Left forelimb (tissue), 1 donor: ENCODE data around the gene ANKS1B.
"Not testable (repeated sequence)": the region's sequence is repeated elsewhere in the genome, so short reads cannot be mapped to it uniquely, and the experiment has no call there.

Experiments used
- DNase-seq: peaks from one replicate; pipeline ENCODE4 v3.0.0-alpha.2; 2018; ENCODE audit warnings: low spot score

ANKS1B gene

DNA sequence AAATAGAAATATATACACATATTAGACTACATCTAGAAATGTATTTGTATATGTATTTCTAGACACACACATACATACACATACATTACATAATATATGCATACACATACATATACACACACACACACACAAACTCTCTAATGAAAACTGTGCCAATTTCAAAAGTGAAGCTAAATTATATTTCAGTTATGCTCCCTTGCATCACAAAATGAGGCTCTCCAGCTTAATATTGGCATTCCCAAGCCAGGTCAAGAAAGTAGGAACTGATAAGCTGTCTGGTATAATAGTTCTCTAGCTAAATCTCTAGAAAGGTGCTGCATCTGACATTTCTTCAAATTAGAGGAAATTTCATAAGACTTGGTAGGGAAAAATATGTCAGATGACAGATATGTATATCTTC lies 280.3 kb downstream of the ANKS1B start:
- DNase-seq = no peak

DNA sequence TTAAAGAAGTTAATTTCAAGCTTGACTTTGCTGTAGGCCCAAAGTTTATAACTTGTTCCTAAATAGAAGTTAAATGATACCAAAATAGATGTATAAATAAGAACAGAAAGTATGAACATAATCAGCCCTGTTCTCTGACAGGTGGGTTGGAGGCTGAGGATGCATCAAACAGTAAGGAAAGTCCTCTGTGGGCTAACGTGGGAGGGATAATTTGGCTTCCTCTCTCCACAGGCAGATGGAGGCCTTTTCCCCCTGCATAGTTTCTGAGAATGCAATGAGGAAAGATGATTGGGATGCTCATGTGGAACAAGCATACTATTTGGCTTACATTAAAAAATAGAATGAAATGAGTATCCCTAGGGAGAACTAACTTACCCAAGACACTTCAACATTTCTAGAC lies 280.7 kb downstream of the ANKS1B start:
- no peak for DNase-seq

GRCh38 chr12:99700032-99700431 lies 284.7 kb downstream of the ANKS1B start:
- no peak for DNase-seq

- DNase-seq = no peak
Observed at GRCh38 chr12:99695050-99695449, 289.7 kb downstream of the ANKS1B start.

- DNase-seq = no peak
Observed at GRCh38 chr12:99686142-99686541, 298.6 kb downstream of the ANKS1B start.

GRCh38 chr12:99680276-99680675 lies 304.5 kb downstream of the ANKS1B start:
- no peak for DNase-seq

DNA sequence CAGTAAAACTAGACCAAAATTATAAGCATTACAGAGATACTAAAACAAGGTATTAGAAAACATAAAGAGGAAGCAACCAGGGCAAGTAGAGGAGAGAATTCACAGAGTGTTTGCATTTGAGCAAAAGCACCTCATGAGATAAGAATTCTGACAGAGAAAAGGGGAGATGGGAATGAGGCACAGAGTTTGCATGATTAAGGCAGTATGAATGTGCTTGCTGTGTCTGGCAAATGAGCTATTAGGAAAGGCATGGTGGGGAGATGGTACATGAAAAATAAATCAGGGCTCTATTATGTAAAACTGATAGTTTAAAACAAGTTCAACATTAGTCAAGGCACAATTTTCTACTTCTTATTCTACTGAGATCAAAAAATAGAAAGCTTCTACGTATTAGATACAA lies 314.1 kb downstream of the ANKS1B start:
- no peak for DNase-seq

DNA sequence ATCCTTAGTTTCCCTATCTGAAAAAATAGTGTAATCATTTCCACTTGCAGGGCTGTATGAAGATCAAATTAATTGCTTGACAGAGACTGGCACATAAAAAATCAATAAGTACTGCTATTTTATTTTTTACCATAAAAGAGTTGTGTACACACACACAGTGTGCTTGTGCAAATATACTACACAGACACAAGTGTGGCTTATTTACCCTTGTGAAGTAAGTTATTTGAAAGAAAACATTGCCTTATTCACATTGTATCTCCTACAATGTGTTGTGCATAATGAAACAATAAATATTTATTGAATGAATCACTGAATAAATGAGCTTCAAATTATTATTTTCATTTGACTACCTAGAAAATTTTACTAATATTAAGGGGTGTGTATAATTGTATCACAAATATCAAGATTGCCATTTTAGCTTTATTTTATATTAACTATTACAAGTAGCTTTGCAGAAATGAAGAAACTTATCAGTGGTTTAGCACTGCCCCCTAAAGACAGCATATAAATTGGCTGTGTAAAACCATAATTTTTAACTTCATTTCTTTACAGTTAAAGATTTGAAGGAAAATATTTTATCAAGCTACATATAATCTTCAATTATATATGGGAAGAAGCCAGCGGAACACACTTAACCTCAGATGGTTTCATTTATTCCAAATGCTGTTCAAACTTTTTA lies 325.9 kb downstream of the ANKS1B start:
- no peak for DNase-seq

GRCh38 chr12:99649551-99649950 lies 335.2 kb downstream of the ANKS1B start:
- DNase-seq = no peak

DNA sequence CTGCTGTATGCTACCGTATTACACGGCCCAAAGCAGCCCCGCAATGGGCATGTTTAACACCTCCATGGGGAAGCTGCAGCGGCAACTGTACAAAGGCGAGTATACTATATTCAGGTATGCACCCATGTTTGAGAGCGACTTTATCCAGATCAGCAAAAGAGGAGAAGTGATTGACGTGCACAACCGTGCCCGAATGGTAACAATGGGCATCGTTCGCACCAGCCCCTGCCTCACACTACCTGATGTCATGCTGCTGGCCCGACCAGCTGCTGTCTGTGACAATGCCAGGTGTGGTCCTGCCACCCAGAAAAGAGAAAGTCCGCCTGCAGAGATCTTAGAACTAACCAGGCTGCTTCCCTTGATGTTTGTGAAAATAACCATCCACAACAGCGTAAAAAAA lies 336.6 kb downstream of the ANKS1B start:
- no peak for DNase-seq

GRCh38 chr12:99647453-99647852 lies 337.3 kb downstream of the ANKS1B start, which contains the start of gene GARIN6:
GARIN6 (plus strand) TSS chr12:99647753; CDS start chr12:99648175, 422 bp downstream.
- DNase-seq = no peak

DNA sequence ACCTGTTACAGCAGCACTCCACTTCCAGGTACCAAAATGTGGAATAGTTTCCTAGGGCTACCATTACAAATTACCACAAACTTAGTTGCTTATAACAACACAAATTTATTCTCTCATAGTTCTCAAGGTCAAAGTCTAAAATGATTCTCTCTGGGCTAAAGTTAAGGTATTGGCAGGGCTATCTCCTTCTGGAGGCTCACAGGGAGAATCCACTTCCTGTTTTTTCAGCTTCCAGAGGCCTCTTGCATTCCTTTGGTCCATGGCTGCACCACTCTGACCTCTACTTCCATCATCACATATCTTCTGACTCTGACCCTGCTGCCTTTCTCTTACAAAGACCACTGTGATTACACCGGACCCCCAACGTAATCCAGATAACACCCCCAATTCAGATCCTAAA lies 340.1 kb downstream of the ANKS1B start:
- DNase-seq = no peak

- no peak for DNase-seq
Observed at GRCh38 chr12:99627459-99627858, 357.3 kb downstream of the ANKS1B start.

GRCh38 chr12:99624591-99624990 lies 360.1 kb downstream of the ANKS1B start:
- not testable (repeated sequence) for DNase-seq

DNA sequence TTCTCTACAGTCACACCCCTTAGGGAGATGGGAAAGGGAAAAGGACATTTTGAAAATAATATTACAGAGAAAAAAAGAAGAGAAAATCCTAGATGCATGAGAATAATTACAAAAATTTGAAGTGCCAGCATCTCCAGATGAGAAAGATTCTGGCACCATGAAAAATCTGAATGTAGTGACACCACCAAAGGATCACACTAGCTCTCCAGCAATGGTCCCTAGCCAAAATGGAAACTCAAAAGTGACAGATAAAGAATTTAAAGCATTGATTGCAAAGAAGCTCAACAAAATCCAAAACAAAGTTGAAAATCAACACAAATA lies 364.6 kb downstream of the ANKS1B start:
- no peak for DNase-seq

DNA sequence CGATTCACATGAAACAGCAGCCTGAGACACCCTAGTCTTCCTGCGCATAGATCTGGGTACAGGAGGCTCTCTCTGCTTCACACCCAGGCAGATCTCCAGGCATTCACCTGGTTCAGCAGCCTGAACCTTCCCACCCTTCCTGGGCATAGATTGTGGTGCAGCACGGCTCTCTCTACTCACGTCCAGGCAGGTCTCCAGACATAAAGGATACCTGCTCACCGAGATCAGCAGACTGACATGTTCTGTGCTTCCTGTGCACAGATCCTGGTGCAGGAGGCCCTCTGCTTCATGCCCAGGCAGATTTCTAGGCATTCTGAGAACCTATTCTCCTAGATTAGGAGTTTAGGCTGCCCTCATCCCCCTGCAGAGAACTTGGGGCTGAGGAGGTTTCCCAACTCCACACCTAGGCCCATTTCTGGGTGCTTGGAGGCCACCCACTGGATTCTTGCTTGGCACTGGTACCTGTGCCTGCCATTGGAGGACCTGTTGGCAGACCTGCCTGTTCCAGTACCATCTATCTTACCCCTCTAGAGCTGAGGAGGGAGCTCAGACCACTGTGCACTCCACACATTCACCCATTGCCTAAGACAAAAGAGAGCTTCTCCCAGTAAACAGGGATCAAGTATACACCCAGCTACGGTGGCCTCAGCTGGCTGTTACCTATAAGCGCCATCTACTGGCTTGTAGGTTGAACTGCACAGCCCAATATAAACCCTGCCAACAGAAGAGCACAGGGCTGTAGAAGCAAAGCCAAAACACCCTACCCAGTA lies 365.2 kb downstream of the ANKS1B start:
- no peak for DNase-seq

DNA sequence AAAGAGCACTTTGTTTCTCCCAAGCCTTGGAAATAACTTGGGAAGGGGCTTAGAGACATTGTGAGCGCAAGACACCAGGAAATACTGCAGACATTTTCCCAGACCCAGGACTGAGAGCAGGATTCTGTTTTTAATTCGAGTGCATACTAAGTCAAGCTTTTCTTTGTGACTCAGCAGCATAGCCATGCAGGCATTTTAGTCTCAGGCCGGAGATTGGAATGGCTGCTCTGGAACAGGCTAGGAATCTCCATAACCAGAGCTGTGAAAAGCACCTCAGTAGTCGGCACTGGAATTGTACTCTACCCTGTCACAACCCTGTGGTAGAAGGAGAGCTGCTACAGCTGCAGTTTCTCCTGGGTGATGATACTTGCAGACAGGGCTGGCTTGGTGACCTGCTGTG lies 366.1 kb downstream of the ANKS1B start:
- no peak for DNase-seq

- no peak for DNase-seq
Observed at GRCh38 chr12:99611599-99611998, 373.1 kb downstream of the ANKS1B start.

- no peak for DNase-seq
Observed at GRCh38 chr12:99611117-99611516, 373.6 kb downstream of the ANKS1B start.

DNA sequence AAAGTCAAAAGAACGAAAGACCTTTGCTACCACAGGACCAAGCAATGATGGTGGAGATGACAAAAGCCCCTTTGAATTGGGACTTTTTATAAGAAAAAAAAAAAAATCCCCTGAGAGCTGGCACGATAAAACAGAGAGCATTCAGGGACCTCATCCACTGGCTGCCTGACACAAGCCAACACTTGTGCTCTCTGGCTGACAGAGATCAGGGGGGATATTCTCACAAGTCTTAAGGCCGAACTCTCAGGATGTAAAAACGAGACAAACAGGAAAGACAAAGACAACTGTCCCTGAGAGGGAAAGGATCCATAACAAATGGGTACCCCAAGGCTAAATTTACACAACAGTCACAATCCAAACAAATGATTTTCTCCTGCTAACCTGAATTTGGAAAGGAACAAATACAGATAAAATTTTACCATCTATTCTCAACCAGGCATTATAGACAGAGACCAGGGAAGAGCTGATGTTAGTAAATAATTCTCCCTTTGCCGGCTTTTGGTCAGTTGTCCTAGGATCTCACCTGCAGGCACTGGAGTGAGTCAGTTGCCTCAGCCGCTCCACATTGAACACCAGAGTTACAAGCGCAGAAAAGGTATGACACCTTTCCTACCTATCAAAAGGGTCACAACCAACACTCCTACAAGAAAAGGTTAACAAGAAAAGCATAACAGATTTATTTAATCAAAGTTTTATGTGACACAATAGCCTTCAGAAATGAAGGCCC lies 375.1 kb downstream of the ANKS1B start:
- no peak for DNase-seq

GRCh38 chr12:99600388-99600787 lies 384.3 kb downstream of the ANKS1B start:
- no peak for DNase-seq

DNA sequence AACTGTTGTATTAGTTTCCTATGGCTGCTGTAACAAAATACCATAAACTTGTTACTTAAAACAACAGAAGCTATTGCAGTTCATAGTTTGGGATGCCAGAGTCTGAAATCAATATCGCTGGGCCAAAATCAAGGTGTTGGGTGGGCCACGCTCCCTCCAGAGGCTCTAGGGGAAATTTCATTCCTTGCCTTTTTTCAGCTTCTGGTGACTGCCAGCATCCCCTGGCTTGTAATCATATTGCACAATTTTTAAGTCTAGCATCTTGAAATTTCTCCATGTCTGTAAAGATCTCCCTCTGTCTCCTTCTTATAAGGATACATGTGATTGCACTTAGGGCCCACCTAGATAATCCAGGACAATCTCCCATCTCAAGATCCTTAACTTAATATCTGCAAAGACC lies 386.0 kb downstream of the ANKS1B start:
- no peak for DNase-seq

GRCh38 chr12:99596762-99597161 lies 388.0 kb downstream of the ANKS1B start:
- no peak for DNase-seq
